Prostate gland (tissue), 2 donors: ENCODE measurements around the gene FIBP. TPM values are rescaled to one million over a fixed set of nuclear protein-coding genes. Genes with fewer than 3 reads are reported as not detected.

Experiments used
- DNase-seq: peaks from one replicate; pipeline ENCODE4 v3.0.0-alpha.2; 2019; ENCODE audit warnings: low spot score
- H3K27ac ChIP-seq, 2 donors: fragments of 200-600 bp; sonication (generic); 2 replicates each; pipeline ENCODE4 v1.5.1; 2017 to 2019
- H3K27me3 ChIP-seq: fragments of 200-600 bp; sonication (generic); replicated peaks from 2 replicates; pipeline ENCODE4 v1.5.1; 2019; ENCODE audit not compliant: insufficient read depth
- H3K36me3 ChIP-seq, 2 donors: fragments of 200-600 bp; sonication (generic); 1 replicate in 1 of 2; 2 replicates in 1 of 2; pipeline versions ENCODE4 v1.5.1 to v1.8.1; 2017 to 2019
- H3K4me1 ChIP-seq: fragments of 200-600 bp; sonication (generic); replicated peaks from 2 replicates; pipeline ENCODE4 v1.5.1; 2019
- H3K4me3 ChIP-seq, 2 donors: fragments of 200-600 bp; sonication (generic); 2 replicates each; pipeline ENCODE4 v1.5.1; 2017 to 2019
- H3K9me3 ChIP-seq: fragments of 200-600 bp; sonication (generic); 2 replicates; pipeline ENCODE4 v1.5.1; 2017
- POLR2A ChIP-seq: fragments of 450-650 bp; IDR thresholded peaks from one replicate; pipeline ENCODE4 v1.6.1; 2016; ENCODE audit warnings: antibody characterized with exemption, mild to moderate bottlenecking
- POLR2AphosphoS5 ChIP-seq: sonication (generic); formaldehyde crosslinking; IDR thresholded peaks from one replicate; pipeline ENCODE4 v1.6.1; 2017; ENCODE audit warnings: antibody characterized with exemption
- WGBS: methylation state at CpG from one replicate; pipeline ENCODE4 v1.1.5; 2018; 5-methylcytosine and 5-hydroxymethylcytosine counted together
- intact Hi-C: fragments of 100-400 bp; cut with DNase I; formaldehyde crosslinking; loops from one replicate; pipeline ENCODE4 v1.14.2; 2022
- total RNA-seq, 2 donors: library from RNA; depleted of rRNA; stranded (reverse); fragments of >200 nt; gene quantifications; one replicate each; pipeline ENCODE4 v1.1.0, GENCODE V29; 2016
- TF ChIP-seq, protein P1 (sequence below), 4 experiments: fragments of 200-600 bp in 2 of 4; fragments of 450-650 bp in 2 of 4; sonication (generic) in 2 of 4; IDR thresholded peaks; 1 replicate in 3 of 4; 2 replicates in 1 of 4; pipeline ENCODE4 v1.5.1; 2016 to 2019; ENCODE audit warnings: antibody characterized with exemption in 4 of 4, mild to moderate bottlenecking in 2 of 4, moderate library complexity in 2 of 4

The FIBP gene
- total RNA-seq, 2 donors from 2014 or later, result 87.7 to 151 TPM

DNA sequence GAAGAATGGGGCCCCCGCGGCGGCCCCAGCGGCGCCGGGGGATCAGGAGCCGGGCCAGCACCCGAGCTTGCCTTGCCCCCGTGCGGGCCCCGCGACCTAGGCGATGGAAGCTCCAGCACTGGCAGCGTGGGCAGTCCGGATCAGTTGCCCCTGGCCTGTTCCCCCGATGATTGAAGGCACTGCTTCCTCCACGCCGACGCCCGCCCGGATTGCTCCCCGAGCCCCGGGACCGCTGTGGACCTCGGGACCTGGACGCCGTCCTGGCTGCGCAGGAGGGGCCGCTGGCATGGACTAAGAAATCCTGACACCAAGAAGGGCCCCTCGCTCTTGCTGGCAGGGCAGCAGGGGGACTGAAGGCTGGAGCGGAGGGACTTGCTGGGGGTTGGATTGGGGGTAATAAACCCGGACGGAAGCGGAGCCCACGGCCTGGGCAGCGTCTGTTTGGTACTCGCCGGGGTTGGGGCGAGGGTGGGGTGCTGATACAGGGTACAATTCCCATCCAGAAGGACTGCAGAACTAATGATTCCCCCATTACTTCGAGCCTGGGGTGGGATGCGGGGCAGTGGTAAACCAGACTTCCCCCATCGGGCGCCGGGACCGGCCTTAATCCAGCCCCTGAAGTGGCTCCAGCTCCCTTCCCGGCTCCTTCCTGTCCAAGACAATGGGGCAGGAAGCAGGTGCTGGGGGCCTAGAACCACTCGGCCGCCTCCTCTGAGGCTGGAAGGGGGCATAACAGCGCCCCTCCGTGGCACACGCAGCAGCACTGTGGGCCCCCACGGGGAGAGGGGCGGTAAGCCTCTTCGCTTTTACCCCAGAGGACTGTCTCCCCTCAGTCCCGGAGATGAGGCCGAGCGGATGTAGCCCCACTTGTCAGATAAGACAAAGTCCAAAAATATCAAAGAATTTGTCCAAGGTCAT is 3.2 kb upstream of the FIBP start:
- Histone ChIP-seq H3K4me1 (peaks cover 17% of the 10 kb centered on the region), H3K9me3 (no peaks in the 10 kb centered on the region), H3K4me3 (peak overlapping the region; percentile 52 to 73), H3K36me3 (no peaks in the 10 kb centered on the region), H3K27me3 (no peaks in the 10 kb centered on the region), H3K27ac (peak overlapping the region; percentile 89 to 93)
- WGBS, result 14% methylated on average over 44 of the region's 57 CpGs
- TF ChIP-seq POLR2A, result no peak
- no peak for TF ChIP-seq POLR2AphosphoS5
- TF ChIP-seq, protein P1, sequence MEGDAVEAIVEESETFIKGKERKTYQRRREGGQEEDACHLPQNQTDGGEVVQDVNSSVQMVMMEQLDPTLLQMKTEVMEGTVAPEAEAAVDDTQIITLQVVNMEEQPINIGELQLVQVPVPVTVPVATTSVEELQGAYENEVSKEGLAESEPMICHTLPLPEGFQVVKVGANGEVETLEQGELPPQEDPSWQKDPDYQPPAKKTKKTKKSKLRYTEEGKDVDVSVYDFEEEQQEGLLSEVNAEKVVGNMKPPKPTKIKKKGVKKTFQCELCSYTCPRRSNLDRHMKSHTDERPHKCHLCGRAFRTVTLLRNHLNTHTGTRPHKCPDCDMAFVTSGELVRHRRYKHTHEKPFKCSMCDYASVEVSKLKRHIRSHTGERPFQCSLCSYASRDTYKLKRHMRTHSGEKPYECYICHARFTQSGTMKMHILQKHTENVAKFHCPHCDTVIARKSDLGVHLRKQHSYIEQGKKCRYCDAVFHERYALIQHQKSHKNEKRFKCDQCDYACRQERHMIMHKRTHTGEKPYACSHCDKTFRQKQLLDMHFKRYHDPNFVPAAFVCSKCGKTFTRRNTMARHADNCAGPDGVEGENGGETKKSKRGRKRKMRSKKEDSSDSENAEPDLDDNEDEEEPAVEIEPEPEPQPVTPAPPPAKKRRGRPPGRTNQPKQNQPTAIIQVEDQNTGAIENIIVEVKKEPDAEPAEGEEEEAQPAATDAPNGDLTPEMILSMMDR (IDR thresholded peaks at IDR 0.05), result no peak
- DNase-seq, result no peak
- intact Hi-C loops, result no loop called here

DNA sequence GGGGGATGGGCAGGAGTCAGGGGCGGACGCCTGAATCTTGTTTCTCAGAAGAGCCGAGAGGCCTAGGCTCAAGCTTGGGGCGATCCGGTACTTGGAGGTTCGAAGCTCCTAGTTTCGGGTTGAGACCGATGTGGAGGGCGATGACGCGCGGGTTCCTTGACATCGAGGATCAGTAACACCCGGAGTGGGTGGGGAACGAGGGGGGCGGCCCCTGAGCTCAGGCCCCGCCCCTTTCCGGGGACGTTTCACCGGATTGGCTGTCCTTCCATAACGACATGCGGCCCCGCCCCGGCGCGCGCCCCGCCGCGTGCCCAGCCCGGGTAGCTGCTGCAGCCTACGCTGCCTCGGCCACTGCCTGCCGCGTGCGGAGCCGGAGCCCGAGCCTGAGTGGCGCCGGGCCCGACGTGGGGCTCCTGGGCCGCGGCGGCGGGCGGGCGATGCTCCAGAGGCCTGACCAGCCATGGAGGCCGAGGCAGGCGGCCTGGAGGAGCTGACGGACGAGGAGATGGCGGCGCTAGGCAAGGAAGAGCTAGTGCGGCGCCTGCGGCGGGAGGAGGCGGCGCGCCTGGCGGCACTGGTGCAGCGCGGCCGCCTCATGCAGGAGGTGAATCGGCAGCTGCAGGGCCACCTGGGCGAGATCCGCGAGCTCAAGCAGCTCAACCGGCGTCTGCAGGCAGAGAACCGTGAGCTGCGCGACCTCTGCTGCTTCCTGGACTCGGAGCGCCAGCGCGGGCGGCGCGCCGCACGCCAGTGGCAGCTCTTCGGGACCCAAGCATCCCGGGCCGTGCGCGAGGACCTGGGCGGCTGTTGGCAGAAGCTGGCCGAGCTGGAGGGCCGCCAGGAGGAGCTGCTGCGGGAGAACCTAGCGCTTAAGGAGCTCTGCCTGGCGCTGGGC is 2.3 kb upstream of the FIBP start, which contains the start of gene CCDC85B:
TSS of gene CCDC85B (plus strand) at position 350 of the 895 bp plus-strand sequence. CDS start at position 461, 111 bp downstream.
- TF ChIP-seq, protein P1 (IDR thresholded peaks at IDR 0.05), result peak in 3 of 4 experiments; percentile 5 to 43 (median 34)
- TF ChIP-seq POLR2AphosphoS5 (peak; percentile 90), POLR2A (peak; percentile 88)
- under 1% methylated on average over 79 of the region's 94 CpGs for WGBS
- intact Hi-C loops, result loop anchor here (1.0 kb wide), 1 partner anchor 28 kb away; no protein-coding TSS in a partner anchor
- Histone ChIP-seq H3K36me3 (no peaks in the 10 kb centered on the region), H3K4me1 (peaks cover 17% of the 10 kb centered on the region), H3K27ac (peak within 1 kb of the TSS; percentile 89 to 93), H3K9me3 (no peaks in the 10 kb centered on the region), H3K27me3 (no peaks in the 10 kb centered on the region), H3K4me3 (peak within 1 kb of the TSS; percentile 52 to 73)
- DNase-seq, result peak; percentile 98

DNA sequence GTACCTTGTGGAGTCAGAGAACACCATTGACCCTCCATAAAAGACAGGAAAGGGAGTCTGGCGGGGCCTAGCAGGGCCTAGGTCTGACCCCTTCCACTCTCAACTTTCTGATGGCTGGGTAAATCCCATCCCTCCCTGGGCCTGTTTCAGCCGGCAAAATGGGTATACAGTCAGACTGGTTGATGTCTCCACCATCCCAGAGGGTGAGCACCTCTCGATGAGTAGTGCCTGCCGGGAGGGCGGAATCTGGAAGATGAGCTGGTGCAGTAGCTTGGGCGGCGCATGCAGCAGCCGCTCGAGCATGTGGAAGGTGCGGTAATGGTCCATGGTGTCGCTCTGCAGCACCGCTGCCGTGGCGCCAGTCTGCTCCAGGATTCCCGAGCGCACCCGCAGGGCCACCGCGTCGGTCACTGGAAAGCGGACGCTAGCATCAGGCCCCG is 528 bp downstream of the FIBP start:
- 2% methylated on average over 18 of the region's 23 CpGs for WGBS
- Histone ChIP-seq H3K36me3 (no peaks in the 10 kb centered on the region), H3K27ac (peak overlapping the region; percentile 89 to 93), H3K9me3 (no peaks in the 10 kb centered on the region), H3K4me3 (peak overlapping the region; percentile 54 to 58), H3K27me3 (no peaks in the 10 kb centered on the region), H3K4me1 (peaks cover 17% of the 10 kb centered on the region)
- no peak for DNase-seq
- intact Hi-C loops, result loop anchor here (2.0 kb wide), 2 partner anchors 31 to 73 kb away; partner anchors contain the start of gene SART1
- TF ChIP-seq POLR2A (no peak), POLR2AphosphoS5 (no peak)
- TF ChIP-seq, protein P1 (IDR thresholded peaks at IDR 0.05), result no peak

DNA sequence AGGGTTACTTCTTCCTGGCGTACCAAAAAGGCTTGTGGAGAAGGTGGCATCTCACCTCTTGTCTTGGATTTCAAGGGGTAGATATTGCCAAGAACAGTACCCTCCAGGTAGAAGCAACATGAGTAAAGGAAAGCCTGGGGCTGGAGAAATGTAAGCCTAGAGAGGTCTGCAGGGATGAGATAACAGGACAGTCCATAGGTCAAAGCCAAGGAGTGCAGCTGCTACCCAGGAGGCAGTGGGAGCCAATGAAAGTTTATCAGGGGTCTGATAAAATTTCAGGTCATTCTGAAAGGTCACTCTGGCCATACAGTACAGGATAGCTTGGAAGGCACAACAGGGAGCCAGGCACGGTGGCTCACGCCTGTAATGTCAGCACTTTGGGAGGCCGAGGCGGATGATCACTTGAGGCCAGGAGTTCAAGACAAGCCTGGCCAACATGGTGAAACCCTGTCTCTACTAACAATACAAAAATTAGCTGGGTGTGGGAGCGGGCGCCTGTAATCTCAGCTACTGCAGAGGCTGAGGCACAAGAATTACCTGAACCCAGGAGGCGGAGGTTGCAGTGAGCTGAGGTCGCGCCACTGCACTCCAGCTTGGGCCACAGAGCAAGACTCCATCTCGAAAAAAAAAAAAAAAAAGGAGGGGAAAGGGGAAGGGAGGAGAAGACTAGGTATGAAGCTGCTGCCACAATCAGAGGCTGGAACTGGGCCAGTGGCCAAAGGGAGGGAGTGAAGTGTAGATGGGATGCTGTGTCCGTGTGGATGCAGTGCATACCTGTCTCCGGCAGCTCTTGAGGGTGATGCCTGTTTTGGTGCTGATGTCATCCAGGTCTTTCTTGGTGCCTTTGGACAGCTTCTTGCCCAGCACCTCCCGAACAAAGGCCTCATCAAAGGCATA is 1.2 kb downstream of the FIBP start:
- Histone ChIP-seq H3K4me1 (peaks cover 17% of the 10 kb centered on the region), H3K27ac (peak overlapping the region in 1 of 2 donors; percentile 93), H3K4me3 (peak overlapping the region; percentile 54 to 58), H3K27me3 (no peaks in the 10 kb centered on the region), H3K36me3 (no peaks in the 10 kb centered on the region), H3K9me3 (no peaks in the 10 kb centered on the region)
- TF ChIP-seq POLR2A (no peak), POLR2AphosphoS5 (no peak)
- TF ChIP-seq, protein P1 (IDR thresholded peaks at IDR 0.05), result no peak
- DNase-seq, result no peak
- intact Hi-C loops, result no loop called here
- WGBS, result 77% methylated on average over 14 of the region's 14 CpGs
